Stimulated activated CD8-positive, alpha-beta memory T cell treated with anti-CD3 and anti-CD28 coated beads, Interleukin-12 subunit alpha, Interleukin-12 subunit beta, amount 100 ng/mL, for 4 hours (primary cell): Measurements from ENCODE around the gene KDF1.
"Not testable (repeated sequence)": the region's sequence is repeated elsewhere in the genome, so short reads cannot be mapped to it uniquely, and the experiment has no call there.

Experiments used
- DNase-seq: peaks from one replicate; pipeline ENCODE4 v3.0.0-alpha.2; 2020; ENCODE audit warnings: low read depth

The KDF1 gene

DNA sequence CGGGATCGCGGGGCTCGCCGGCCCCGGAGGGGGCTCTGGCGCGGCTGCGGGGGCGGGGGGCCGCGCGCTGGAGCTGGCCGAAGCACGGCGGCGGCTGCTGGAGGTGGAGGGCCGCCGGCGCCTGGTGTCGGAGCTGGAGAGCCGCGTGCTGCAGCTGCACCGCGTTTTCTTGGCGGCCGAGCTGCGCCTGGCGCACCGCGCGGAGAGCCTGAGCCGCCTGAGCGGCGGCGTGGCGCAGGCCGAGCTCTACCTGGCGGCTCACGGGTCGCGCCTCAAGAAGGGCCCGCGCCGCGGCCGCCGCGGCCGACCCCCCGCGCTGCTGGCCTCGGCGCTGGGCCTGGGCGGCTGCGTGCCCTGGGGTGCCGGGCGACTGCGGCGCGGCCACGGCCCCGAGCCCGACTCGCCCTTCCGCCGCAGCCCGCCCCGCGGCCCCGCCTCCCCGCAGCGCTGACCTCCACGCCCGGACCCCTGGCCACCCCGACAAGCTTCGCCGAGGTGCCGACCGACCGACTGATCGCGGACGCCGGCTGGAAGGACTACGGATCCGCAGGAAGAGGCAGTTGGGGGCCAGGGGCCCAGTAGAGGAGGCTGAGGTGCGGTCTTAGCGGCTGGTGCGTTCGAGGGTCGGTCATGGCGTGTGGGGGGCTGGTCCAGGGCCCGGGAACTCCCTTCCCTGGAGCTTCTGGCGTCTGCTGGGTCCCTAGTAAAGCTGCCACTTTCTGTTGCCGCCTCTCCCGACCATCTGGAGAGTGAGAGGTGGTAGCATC is 33.9 kb upstream of the KDF1 start:
- no peak for DNase-seq

DNA sequence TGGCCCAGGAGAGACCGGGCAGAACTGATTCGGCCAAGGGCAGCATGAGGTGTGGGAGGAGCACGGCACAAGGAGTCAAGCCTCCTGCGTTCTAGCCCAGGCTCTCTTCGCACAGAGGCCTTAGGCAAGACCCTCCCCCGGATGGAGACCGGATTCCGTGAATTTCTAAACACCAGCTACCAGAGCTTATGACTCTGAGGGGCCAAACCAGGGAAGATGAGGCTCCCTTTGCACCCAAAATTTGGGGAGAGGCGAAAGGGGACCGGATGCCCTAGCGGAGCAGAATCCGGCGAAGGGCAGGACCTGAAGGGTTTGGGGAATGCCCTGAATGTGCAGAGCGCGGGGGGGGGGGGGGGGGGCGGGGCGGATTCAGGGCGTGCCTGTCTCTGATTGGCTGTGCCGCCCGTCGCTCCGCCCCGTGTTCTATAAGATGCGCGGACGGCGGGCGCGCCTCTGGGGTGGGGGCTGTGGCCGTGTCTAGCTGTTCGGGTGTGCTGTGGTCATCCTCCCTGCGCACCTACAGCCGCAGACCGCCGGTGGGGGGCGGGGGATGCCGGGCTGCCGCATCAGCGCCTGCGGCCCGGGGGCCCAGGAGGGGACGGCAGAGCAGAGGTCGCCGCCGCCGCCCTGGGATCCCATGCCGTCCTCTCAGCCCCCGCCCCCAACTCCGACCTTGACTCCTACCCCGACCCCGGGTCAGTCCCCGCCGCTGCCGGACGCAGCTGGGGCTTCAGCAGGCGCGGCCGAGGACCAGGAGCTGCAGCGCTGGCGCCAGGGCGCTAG is 33.2 kb upstream of the KDF1 start, which contains the start of gene TRNP1:
Gene TRNP1 (plus strand): TSS at position 456 of the 783 bp plus-strand sequence. CDS start 95 bp downstream, at position 551.
- peak; percentile 56 for DNase-seq

DNA sequence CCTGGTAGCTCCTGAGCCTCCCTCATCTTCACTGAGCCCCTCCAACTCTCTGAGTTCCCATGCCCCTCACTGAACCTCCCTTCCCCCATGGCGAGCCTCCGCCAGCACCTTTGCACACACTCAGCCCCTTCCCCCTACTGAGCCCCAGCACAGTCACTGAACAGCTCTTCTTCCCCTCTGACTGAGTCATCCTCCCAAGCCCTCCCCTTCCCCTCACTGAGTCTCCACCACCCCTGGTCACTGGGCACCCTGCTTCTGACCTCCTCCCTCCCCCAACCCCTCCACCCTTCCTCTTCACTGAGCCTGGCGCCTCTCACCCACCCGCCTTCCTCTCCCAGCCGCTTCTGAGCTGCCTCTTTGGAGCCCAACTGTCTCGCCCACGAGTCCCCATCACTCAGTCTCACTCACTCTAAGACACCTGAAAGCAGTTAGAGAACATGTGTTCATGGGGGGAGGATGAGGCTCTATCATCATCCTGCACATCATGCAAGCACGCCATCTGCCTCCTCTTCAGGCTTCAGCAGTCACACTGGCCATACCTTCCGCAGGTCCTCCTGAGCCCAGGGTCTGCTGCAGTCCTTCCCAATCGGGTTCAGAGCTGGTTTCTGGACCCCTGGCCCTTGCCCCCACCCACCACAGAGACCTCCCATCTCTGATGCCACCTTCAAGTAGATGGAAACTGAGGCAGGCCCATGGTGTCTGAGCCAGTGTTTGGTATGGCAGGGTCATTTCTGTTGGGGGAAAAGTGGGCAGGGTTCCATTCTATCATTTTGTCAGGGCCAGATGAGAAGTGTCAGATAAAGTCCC is 31.2 kb upstream of the KDF1 start:
- no peak for DNase-seq

DNA sequence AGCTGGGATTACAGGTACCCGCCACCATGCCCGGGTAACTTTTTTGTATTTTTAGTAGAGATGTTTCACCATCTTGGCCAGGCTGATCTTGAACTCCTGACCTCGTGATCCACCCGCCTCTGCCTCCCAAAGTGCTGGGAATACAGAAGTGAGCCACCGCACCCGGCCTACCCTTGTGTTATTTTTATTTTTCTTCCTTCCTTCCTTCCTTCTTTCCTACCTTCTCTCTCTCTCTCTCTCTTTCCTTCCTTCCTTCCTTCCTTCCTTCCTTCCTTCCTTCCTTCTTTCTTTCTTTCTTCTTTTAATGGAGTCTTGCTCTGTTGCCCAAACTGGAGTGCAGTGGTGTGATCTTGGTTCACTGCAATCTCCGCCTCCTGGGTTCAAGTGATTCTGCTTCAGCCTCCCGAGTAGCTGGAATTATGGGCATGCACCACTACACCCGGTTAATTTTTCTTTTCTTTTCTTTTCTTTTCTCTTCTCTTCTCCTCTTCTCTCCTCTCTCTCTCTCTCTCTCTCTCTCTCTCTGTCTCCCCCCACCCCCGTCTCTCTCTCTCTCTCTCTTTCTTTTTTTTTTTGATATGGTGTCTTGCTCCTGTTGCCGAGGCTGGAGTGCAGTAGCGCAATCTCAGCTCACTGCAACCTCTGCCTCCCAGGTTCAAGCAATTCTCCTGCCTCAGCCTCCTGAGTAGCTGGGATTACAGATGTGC is 29.3 kb upstream of the KDF1 start:
- DNase-seq = not testable (repeated sequence)

DNA sequence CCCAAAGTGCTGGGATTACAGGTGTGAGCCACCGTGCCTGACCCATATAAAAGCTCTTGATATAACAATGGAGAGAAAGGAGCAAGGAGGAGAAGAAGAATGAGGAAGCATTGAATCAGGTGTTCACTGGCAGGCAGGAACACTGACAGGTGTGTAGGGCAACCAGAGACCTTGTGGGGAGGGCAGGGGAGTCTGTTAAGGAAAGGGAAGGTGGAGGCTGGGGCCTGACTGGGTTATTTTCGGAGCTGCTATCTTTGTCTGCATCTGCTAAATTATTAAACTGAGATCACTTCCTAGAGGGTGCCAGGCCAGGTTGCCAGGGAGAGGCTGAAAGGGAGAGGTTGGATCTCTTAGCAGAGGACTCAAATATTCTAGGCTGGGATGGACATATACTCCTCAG is 26.4 kb upstream of the KDF1 start:
- DNase-seq = no peak

DNA sequence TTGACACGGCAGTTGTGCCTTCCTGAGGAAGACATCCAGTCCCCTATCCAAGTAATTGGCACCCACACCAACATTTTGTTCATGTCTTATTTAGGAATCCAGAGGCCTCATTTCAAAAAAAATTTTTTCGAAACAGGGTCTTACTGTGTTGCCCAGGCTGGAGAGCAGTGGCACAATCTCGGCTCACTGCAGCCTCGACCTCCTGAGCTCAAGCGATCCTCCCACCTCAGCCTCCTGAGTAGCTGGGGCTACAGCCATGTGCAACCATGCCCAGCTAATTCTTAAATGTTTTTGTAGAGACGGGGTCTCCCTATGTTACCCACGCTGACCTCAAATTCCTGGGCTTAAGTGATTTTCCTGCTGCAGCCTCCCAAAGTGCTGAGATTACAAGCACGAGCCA is 24.0 kb upstream of the KDF1 start:
- no peak for DNase-seq

DNA sequence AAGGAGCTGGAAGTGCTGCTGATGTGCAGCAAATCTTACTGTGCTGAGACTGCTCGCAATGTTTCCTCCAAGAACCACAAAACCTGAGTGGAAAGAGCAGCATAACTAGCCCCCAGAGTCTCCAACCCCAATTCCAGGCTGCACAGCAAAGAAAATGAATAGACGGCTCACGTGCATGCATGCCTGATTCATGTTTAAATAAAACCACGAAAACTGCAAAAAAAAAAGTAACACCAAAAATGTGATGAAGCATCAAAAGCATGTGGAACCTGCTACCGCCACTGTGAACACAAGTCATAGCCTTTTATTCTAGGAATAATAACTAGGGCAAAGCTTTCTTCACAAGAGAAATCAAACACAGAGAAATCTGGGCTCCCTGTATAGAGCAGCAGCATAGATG is 23.6 kb upstream of the KDF1 start:
- DNase-seq = no peak

DNA sequence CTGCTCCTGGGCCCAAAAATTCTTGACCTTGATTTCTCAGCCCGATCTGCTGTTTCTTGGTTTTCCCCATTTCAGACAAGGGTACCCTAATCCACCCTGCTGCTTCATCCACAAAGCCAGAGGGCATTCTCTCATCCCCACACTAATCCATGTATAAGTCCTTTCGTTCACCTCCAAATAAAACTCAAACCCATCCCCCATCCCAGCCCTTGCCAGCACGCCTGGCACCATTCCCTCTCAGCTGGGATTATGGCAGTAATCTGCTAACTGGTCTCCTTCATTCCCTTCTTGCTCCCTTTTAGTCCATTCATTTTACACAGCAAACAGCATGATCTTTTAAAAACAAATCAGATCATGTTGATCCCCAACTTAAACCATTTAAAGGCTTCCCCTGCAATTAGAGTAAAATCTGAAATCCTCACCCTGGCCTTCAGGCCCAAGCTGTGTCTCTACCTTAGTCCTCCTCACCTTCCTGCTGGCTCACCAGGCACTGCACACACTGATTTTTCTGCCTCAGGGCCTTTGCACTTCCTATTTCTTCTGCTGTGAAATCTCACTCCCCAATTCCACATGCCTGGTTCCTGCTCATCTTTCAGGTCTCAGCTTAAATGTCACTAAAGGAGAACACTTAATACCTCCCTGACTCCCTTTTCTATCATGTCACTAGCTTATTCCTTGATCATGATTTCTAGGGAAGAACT is 21.0 kb upstream of the KDF1 start:
- no peak for DNase-seq

DNA sequence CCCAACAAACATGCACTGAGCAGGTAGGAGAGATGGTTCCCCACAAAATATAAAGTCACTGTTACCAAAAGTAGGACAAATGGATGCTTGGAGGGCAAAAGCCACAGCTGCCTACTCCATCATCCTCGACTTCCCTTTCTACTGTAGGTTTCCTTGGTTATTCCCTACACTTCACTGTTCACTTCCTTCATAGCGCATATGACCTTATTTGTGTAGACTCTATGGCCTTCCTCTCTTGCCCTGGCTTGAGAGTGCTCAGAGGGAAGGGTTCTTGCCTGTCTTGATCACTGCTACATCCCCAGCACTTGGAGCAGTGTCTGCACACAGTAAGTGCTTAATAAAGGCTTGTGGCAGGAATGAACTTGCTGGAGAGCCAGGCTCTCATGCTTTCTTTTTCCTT is 18.6 kb upstream of the KDF1 start:
- no peak for DNase-seq

DNA sequence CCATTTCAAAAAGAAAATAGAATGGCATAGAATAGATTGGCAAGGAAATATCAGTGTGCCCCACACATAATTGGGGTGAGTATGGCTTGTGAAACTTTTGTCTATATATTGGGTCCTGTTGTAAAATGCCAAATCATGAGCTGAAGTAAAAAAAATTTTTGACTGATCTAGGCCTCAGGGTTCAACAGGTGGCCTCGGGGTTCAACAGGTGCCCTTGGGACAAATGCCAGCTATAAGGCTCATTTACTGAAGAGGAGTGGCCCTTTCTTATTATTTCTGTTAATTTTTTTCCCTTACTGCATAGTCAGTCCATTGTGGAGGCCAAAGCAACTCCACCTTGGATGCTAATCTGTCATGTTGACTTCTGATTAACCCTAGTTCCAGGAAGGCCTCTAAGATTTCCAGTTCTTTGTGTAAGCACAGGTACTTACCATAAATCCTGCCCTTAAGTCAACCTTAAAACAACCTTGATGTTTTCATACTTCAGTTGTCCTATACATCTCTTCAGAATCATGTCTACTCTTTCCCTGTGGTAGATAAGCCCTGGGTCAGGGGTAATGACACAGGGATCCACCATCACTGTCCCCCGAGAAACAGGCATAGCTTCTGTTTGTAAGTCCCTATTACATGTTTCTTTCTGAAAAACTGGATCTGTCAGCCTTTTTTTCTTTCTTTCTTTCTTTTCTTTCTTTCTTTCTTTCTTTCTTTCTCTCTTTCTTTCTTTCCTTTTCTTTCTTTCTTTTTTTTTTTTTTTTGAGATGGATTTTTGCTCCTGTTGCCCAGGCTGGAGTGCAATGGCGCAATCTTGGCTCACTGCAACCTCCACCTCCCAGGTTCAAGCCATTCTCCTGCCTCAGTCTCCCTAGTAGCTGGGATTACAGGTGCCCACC is 16.6 kb upstream of the KDF1 start:
- DNase-seq = no peak

DNA sequence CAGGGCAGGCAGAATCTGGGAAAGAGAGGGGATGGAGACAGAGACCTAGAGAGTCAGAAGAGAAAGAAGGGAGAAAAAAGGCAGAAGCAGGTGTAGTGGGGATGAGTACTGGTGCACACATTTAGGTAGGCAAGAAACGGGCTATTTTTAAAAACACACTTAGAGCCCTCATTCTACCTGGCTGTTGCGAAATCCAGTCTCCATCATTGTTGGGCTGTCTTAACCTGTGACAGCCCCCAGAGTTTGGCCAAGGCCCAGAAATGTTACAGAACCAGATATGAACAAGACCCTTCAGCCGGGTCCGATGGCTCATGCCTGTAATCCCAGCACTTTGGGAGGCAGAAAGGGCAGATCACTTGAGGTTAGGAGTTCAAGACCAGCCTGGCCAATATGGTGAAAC is 12.6 kb upstream of the KDF1 start:
- no peak for DNase-seq

DNA sequence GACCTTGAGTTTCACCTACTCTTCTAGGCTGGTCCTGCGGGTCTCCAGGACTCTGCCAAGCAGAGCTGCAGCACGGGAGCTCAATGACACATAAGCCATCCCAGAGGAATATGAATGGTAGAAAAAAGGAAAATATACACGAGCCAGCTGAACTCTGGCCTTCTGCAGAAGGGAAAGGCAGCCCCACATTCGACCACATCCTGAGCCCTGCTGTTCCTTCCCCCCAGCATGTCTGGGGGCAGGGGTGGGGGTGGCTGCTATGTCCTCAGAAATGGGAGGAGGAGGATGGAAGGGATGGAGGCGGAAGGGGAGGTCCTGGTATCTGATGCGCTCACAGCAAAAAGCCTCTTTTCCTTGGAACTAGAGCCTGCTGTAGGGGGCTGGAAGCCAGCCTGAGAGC is 12.1 kb upstream of the KDF1 start:
- no peak for DNase-seq

DNA sequence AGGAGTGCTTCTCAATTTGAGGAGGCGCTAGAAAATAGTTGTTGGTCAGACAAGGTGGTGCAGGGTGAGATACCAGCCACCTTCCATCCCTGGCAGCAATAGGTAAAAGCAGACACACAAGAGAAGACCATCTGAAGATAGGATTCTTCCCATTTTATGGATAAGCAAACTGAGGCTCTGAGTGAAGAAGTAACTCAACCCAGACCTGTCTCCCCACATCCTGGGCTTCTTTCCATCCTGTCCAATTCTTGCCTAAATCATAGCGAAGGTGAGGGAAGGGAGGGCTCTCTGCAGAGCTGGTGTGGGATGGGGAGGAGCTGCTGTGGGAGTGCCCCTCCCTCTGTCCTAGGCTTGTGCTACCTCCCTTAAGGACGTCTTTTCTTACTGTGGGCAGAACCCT is 11.3 kb upstream of the KDF1 start:
- DNase-seq = no peak

DNA sequence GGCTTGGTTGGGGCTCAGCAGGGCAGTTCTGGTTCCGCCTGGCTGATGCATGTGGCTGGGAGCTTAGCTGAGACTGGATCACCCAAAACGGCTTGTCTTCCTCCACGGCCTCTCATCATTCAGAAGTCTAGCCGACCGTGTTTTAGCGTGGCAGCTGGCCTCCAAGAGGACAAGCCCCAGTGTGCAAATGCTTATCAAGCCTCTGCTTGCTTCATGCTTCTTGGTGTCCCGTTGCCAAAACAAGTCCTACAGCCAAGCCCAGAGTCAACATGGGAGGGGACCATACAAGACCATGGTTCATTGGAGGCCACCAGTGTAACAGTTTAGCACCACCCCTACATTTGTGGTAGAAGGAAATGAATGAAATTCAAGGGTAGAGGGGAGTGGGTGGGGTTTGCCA is 10.5 kb upstream of the KDF1 start:
- DNase-seq = no peak

DNA sequence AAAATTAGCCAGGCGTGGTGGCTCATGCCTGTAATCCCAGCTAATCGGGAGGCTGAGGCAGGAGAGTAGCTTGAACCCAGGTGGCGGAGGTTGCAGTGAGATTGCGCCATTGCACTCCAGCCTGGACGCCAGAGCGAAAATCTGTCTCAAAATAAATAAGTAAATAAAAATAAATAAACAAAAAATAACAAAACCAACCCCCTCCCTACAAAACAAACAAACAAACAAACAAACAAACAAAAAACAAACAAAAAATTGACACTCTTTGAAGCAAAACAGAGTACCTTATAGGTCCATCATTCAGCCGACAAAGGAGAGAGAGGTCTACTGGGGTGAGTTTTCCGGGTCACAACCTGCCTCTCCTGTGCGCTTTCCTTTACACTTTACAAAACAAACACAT is 5.4 kb upstream of the KDF1 start:
- no peak for DNase-seq

DNA sequence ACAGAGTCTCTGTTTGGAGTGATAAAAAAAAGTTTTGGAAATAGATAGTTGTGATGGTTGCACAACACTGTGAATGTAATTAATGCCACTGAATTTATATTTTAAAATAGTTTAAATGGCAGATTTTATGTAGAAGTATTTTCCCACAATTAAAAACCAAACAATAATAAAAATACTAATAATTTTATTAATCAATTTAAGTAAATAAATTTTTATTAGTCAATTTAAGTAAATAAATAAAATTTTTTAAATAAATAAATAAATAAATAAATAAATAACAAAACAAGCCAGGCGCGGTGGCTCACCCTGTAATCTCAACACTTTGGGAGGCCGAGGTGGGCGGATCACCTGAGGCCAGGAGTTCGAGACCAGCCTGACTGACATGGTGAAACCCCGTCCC is 4.9 kb upstream of the KDF1 start:
- no peak for DNase-seq

DNA sequence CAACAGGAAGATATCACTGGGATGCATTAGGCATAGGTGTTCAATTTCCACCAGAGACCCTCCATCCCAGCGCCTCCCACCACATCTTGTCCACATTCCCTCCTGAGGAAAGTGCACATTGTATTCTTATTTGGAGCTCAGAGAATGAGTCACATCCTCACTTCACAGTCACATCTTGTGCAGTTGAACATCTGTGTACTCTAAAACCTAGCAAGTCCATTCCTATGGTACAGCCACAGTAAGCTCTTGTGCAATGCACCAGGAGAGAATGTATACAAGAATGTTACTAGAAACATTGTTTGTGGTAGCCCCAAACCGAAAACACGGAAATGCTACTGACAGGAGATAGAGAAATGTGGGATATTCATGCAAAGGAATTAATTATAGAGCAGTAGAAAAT is 1.6 kb upstream of the KDF1 start:
- no peak for DNase-seq

DNA sequence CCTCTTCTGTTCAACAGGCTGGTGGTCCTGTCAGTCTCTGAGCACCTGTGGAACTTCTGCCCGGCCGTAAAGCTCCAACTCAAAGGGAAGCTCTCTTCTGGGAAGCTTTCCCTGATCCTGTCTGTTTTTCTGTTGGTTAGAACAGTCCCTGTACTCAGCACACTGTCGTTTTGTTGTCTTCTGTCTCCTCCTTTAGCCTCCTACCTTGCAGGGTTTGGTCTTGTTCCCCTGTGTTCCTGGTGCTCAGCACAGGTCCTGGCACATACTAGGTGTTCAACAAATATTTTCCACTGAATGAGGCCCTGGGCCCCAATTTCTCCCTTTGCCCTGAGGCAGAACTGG is 328 bp upstream of the KDF1 start:
- no peak for DNase-seq

DNA sequence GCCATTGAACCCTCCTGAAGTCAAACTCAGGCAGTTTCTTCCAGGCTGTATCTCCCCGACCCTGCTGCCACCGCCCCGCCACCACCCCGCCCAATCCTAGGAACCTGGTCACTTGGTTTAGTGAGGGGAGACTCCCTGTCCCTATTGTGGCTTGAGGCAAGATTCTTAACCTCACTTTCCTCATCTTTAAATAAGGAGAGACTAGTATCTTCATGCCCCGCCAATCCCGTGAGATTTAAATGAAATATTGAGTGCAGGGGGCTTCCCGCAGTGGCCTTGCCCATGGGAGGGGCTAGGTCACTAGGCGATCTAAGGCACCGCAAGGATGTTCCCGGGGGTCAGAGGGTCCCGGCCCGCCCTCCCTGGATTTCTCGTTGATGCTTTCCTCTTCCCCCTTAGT is 998 bp downstream of the KDF1 start:
- no peak for DNase-seq

DNA sequence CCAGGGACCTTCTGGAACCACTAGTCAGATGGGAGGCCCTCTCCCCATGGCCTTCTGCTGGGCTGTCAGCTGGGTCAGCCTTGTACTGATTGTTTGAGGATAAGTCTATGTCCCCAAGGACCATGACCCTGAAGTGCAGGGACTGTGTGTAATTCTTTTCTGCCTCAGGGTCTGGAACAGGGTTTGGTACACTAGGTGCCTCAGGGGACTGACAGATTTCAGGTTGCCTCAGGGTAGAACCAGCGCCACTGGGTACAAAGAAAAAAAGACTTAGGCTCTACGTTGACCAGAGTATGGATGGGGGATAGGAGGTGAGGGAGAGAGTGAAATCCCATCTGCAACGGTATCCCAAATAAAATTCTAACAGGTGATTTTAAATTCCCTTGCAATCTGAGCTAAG is 3.0 kb downstream of the KDF1 start:
- no peak for DNase-seq

DNA sequence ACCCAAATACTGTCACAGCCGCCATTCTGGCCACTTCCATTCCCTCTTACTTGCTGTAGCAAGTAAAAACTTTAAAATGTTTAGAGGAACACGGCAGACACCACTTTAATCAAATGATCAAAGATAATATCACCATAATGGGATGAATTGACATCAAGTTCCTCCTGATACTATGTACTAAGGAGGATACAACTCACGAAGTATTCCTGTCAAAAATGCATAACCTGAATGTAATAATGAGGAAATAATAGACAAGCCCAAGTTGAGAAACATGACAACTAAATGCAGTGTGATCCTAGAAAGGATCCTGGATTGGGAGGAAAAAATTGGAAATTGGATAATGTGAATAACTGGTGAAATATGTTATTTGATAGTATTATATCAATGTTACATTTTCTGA is 3.9 kb downstream of the KDF1 start:
- no peak for DNase-seq
